B cell (primary cell): ENCODE results near the gene HINFP.

ENCODE experiments used
- EZH2 ChIP-seq: IDR thresholded peaks from 2 replicates; pipeline ENCODE4 v1.6.1; 2012; ENCODE audit warnings: borderline replicate concordance, low read depth, mild to moderate bottlenecking, moderate library complexity, low read length; ENCODE audit not compliant: insufficient read depth, poor library complexity, severe bottlenecking
- TF ChIP-seq, protein P1 (sequence below): fragments of 200-600 bp; IDR thresholded peaks from one replicate; pipeline ENCODE4 v1.8.0; 2022; ENCODE audit warnings: antibody characterized with exemption, mild to moderate bottlenecking

DNA sequence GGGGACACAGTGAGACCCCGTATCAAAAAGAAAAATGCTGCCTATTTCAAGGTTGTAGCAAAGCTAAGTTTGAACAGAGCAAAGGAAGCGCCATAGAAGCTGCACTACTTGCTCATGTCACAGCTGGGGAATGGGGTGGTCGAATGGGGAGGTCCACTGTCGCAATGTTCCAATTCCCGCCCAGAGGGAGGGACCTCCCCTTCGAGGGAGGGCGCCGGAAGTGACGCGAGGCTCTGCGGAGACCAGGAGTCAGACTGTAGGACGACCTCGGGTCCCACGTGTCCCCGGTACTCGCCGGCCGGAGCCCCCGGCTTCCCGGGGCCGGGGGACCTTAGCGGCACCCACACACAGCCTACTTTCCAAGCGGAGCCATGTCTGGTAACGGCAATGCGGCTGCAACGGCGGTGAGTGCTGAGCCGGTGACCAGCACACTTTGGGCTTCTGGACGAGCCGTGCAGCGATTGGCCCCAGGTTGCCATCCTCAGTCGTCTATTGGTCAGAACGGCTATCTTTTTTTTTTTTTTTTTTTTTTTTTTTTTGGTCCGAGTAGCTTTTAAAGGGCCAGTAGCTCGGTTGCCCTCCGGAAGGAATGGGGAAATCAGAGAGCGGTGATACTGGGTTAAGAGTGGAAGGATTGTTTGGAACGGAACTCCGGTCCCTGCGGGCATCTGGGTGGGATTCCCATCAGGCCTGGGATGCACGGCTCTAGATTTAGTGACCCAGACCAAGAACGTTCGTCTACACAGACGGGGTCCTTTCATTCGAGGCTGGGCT lies 36.5 kb upstream of the HINFP start, which contains the start of gene HMBS:
- TF ChIP-seq, protein P1, sequence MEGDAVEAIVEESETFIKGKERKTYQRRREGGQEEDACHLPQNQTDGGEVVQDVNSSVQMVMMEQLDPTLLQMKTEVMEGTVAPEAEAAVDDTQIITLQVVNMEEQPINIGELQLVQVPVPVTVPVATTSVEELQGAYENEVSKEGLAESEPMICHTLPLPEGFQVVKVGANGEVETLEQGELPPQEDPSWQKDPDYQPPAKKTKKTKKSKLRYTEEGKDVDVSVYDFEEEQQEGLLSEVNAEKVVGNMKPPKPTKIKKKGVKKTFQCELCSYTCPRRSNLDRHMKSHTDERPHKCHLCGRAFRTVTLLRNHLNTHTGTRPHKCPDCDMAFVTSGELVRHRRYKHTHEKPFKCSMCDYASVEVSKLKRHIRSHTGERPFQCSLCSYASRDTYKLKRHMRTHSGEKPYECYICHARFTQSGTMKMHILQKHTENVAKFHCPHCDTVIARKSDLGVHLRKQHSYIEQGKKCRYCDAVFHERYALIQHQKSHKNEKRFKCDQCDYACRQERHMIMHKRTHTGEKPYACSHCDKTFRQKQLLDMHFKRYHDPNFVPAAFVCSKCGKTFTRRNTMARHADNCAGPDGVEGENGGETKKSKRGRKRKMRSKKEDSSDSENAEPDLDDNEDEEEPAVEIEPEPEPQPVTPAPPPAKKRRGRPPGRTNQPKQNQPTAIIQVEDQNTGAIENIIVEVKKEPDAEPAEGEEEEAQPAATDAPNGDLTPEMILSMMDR, result no peak
- no peak for TF ChIP-seq EZH2
